Measurements from ENCODE around the gene ASIC3.

GRCh38 chr7:151101621-151102396, 53.5 kb downstream of the ASIC3 start:
- TF ChIP-seq POLR2AphosphoS5 (IDR thresholded peaks at IDR 0.05) (no peak), CTCF (IDR thresholded peaks at IDR 0.05) (no peak), POLR2A (IDR thresholded peaks at IDR 0.05) (no peak), EP300 (IDR thresholded peaks at IDR 0.05; ENCODE audit: low read depth) (no peak)

Measured in transverse colon (tissue), 4 donors.